DOHH2 (cell line): ENCODE measurements around the gene PCGF3.
"Not testable (repeated sequence)": the region's sequence is repeated elsewhere in the genome, so short reads cannot be mapped to it uniquely, and the experiment has no call there.

ENCODE experiments used
- CTCF ChIP-seq: fragments of 200-600 bp; sonication (generic); IDR thresholded peaks from one replicate; pipeline ENCODE4 v1.5.1; 2014; ENCODE audit warnings: antibody characterized with exemption, mild to moderate bottlenecking, low read depth, low read length; ENCODE audit not compliant: poor library complexity, severe bottlenecking
- EZH2phosphoT487 ChIP-seq: fragments of 200-600 bp; sonication (generic); IDR thresholded peaks from 2 replicates; pipeline ENCODE4 v1.6.1; 2017; ENCODE audit warnings: borderline replicate concordance, mild to moderate bottlenecking, antibody characterized with exemption, low read length, moderate library complexity, mixed read lengths

DNA sequence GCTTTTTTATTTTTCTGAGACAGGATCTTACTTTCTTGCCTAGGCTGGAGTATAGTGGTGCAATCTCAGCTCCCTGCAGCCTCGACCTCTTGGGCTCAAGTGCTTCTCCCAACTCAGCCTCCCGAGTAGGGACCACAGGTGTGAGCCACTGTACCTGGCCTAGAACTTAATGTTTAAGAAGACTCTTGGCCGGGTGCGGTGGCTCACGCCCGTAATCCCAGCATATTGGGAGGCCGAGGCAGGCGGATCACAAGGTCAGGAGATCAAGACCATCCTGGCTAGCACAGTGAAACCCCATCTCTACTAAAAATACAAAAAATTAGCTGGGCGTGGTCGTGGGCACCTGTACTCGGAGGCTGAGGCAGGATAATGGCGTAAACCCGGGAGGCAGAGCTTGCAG, 47.6 kb downstream of the PCGF3 start:
- not testable (repeated sequence) for TF ChIP-seq CTCF, EZH2phosphoT487
